ENCODE measurements around the gene CALHM3. TPM values are rescaled to one million over a fixed set of nuclear protein-coding genes. Genes with fewer than 3 reads are reported as not detected.

Gene CALHM3
- total RNA-seq, 1 donor from 2014 or later = 0.20 TPM

- intact Hi-C loops (cut with micrococcal nuclease) = no loop called here
Observed at GRCh38 chr10:103476046-103476768, 2.8 kb downstream of the CALHM3 start.

GRCh38 chr10:103475437-103475836, 3.6 kb downstream of the CALHM3 start:
- intact Hi-C loops (cut with micrococcal nuclease) = no loop called here

DNA sequence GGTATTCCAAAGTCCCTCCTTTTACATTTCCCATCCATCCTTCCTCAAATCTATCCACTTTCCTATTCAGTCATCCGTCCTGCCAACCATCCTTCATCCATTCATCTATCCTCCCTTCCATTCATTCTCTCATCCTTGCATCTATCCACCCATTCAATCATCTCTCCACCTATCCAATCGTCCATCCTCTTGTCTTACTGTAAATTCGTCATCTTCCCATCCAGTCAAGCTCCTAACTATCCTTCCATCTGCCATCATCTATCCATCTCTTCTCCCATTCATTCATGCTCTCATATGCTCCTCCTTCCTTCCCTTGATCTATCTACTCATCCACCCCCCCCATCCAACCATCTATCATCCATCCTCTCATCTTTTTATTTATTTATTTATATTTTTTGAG, 5.0 kb downstream of the CALHM3 start:
- intact Hi-C loops (cut with micrococcal nuclease) = loop anchor here (5.0 kb wide), 1 partner anchor 648 kb away; the partner anchor contains the start of gene SFR1

DNA sequence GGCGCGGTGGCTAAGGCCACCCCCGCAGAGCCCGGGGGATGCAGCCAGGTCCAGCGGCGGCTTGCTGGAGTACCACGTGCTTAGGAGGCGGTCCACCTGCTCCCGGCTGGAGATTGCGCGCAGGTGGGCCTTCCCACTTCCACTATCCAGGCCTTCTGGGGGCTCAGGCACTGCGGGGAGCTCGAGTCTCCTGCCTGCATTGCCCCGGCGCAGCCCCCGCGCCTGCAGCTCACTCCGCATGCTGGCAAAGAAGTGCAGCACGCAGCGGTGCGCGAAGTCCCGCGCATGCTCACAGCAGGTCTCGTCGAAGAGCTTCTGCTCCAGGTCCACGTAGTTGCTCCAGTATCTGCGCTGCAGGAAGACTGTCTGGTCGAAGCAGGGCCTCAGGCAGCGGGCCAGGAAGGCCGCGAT, 5.8 kb downstream of the CALHM3 start:
- intact Hi-C loops (cut with micrococcal nuclease) = loop anchor here (5.0 kb wide), 1 partner anchor 649 kb away; the partner anchor contains the start of gene SFR1

DNA sequence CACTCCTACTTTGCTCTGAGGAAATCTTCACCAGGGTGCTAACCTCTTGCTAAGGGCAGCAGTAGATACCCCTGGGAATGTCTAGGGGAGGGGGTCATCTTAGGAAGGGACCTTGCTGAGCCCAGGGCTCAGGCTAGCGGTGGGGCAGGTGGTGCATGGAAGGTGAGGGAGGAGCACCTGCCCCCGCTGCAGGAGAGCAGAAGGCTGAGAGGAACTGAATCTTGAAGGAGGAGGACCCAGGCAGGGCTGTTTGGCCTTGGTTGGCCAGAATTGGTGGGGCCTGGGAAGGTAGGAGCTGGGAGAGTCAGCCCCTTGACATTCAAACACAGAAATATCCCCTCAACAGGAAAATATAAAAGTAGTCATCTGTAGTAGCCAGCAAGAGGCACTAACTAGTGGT, 7.0 kb downstream of the CALHM3 start:
- intact Hi-C loops (cut with micrococcal nuclease) = loop anchor here (5.0 kb wide), 1 partner anchor 650 kb away; the partner anchor contains the start of gene SFR1

DNA sequence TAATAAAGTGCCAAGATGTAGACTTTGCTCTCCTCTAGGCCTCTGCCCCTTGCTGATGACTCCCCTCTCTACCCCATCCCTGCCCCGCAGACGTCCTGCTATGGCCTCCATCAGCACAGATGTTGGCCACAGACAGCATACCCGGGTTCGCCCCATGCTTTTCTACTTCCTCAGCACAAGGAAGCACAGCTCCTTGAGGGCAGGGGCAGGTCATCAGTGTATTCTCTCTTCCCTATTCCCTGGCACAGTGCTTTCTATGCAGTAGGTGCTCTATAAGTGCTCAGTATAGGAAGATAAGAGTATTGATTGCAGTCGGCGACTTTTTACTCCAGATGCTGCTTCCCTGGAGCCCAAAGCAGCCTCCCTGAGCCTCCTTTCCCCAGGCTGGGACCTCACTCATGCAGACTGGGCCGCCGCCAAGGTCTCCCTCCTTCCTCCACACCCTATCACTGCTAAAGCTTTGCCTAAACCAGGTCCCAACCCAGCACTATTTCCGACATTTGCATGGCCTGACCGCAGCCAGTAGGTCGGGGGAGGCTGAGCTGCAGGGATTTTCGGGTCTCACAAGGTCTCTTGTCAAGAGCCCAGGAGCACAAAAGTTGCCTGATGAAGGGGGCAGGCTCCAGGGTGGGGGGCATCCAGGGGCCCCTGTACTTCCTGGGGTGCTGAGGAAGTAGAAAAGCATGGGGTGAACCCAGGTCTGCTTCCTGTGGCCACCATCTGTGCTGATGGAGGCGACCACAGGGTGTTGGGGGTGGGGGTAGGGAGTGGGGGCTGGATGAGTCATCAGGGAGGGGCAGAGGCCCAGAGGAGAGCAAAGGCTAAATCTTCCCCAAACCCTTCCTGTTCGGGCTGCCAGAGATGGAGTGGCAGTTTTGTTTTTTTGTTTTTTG, 8.0 kb downstream of the CALHM3 start:
- intact Hi-C loops (cut with micrococcal nuclease) = loop anchor here (1.0 to 5.0 kb wide), 6 partner anchors 11 to 651 kb away; partner anchors contain the start of genes ATP5MK, PDCD11 and SFR1

GRCh38 chr10:103469201-103469600, 9.8 kb downstream of the CALHM3 start:
- intact Hi-C loops (cut with micrococcal nuclease) = no loop called here

- intact Hi-C loops (cut with micrococcal nuclease) = no loop called here
Observed at GRCh38 chr10:103467406-103467805, 11.6 kb downstream of the CALHM3 start.

DNA sequence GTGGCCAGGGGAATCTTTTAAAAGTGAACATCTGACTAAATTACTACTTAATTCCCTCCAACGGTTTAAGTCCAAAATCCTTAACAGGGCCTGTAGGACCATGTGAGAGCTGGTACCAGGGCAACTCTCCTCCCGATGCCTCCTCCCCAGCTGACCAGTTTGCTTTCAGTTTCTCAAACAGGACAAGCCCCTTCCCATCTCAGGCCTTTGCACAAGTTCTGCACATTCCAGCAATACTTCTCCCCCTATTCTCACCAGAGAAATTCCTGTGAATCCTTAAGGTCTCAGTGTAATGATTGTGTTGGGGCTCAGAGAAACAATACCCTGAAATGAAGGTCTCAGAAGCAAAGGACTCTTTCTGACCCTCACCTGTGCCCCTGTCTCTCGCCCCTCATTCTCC, 12.3 kb downstream of the CALHM3 start:
- intact Hi-C loops (cut with micrococcal nuclease) = no loop called here

DNA sequence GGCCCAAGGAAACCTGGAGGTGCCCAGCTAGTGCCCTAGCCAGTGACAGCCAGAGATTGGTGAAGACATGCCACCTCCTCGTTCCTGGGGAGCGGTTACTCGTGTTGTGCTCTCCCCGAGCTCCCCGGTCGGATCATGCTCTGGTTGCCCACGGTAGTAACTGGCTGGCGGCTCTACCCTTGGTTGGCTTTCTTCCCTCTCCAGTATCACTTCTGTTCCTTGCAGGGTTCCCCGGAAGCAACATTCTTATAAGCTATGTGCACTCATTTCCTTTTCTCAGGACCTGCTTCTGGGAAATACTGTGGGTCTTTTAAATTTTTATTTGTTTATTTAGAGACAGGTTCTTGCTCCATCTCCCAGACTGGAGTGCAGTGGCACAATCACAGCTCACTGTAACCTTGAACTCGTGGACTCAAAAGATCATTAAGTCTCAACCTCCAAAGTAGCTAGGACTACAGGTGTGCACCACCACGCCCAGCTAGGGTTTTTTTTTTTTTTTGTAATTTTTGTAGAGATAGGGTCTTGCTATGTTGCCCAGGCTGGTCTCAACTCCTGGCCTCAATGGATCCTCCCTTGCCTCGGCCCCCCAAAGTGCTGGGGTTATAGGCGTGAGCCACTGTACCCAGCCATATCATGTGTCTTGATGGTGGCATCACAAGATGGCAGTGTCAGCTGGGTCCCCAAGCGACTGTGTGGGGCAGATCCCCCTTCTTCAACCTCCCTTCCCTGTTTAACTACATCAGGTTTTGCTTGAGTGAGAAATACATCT, 13.4 kb downstream of the CALHM3 start:
- intact Hi-C loops (cut with micrococcal nuclease) = no loop called here

GRCh38 chr10:103463499-103463898, 15.5 kb downstream of the CALHM3 start:
- intact Hi-C loops (cut with micrococcal nuclease) = no loop called here

- intact Hi-C loops (cut with micrococcal nuclease) = no loop called here
Observed at GRCh38 chr10:103459615-103460014, 19.4 kb downstream of the CALHM3 start.

- intact Hi-C loops (cut with micrococcal nuclease) = no loop called here
Observed at GRCh38 chr10:103458720-103459119, 20.3 kb downstream of the CALHM3 start, which contains the start of gene CALHM1. TSS of gene CALHM1 (minus strand) at chr10:103458900. CDS start at chr10:103458751, 149 bp downstream.

GRCh38 chr10:103457896-103458583, 21.0 kb downstream of the CALHM3 start:
- intact Hi-C loops (cut with micrococcal nuclease) = no loop called here

- intact Hi-C loops (cut with micrococcal nuclease) = no loop called here
Observed at GRCh38 chr10:103457176-103457712, 21.8 kb downstream of the CALHM3 start.

DNA sequence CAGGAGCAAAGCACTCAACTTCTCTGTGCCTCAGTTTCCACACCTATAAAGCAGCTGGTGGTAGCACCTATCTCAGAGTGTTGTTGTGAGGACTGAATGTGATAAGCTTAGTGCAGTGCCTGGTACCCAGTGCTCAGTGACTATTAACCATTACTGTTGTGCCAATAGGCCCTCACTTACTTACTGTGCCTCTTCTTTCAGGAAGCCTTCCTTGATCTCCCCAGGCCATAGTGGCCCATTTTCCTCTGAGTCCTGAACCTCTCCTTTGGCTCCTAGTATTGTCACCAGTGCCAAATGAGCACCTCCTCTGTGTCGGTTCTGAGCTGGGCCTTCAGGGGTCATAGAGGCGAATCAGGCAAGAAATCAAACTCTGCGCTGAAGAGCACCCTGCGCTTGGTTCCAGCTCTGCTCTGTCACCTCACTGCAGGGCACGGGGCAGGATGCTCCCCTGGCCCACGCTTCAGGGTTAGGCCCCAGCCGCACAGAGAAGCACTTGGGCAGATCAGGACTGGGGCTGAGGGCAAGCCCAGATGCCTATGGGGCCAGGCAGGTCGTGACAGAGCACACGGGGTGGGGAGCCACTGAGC, 22.9 kb downstream of the CALHM3 start:
- intact Hi-C loops (cut with micrococcal nuclease) = no loop called here

GRCh38 chr10:103455235-103455634, 23.8 kb downstream of the CALHM3 start:
- intact Hi-C loops (cut with micrococcal nuclease) = no loop called here

DNA sequence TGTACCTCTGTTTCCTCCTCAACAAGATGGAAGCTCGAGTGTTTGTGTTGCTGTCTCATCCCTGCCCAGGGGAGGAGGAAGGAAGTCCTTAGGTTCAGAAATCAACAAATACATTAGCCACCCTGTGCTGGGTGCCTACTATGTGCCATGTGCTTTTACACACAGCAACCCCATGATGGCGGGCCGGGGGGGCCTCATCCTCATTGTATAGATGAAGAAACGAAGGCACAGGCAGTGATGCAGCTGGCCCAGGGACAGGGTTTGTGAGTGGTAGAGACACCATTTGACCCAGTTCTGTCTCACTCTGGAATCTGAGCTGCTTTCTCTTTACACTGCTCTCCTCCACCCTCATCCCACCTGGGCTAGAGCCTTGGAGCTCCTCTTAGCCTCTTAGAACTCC, 25.0 kb downstream of the CALHM3 start:
- intact Hi-C loops (cut with micrococcal nuclease) = no loop called here

GRCh38 chr10:103452506-103453230, 26.4 kb downstream of the CALHM3 start:
- intact Hi-C loops (cut with micrococcal nuclease) = loop anchor here (1.0 to 2.0 kb wide), 2 partner anchors 30 to 56 kb away; partner anchors contain the start of genes ATP5MK and PDCD11

Measured in T-helper 1 cell treated with Interleukin-12 subunit alpha and Interleukin-12 subunit beta and Interleukin-4 antibody, amounts not matched to agents 30 ng/mL and 1 ng/mL, for 36 hours (primary cell).